GM12875 (cell line): ENCODE results near the gene KATNBL1.

Experiments
- H3K4me3 ChIP-seq: one replicate; pipeline ENCODE4 v1.5.1; 2011; ENCODE audit warnings: low read depth, low read length, control low read depth
- TF ChIP-seq, protein P1 (sequence below): IDR thresholded peaks from 2 replicates; pipeline ENCODE4 v1.5.1; 2011; ENCODE audit warnings: low read depth, mild to moderate bottlenecking, control low read depth, inconsistent platforms, low read length, moderate library complexity, borderline replicate concordance; ENCODE audit not compliant: insufficient read depth

Gene KATNBL1, protein sequence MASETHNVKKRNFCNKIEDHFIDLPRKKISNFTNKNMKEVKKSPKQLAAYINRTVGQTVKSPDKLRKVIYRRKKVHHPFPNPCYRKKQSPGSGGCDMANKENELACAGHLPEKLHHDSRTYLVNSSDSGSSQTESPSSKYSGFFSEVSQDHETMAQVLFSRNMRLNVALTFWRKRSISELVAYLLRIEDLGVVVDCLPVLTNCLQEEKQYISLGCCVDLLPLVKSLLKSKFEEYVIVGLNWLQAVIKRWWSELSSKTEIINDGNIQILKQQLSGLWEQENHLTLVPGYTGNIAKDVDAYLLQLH

DNA sequence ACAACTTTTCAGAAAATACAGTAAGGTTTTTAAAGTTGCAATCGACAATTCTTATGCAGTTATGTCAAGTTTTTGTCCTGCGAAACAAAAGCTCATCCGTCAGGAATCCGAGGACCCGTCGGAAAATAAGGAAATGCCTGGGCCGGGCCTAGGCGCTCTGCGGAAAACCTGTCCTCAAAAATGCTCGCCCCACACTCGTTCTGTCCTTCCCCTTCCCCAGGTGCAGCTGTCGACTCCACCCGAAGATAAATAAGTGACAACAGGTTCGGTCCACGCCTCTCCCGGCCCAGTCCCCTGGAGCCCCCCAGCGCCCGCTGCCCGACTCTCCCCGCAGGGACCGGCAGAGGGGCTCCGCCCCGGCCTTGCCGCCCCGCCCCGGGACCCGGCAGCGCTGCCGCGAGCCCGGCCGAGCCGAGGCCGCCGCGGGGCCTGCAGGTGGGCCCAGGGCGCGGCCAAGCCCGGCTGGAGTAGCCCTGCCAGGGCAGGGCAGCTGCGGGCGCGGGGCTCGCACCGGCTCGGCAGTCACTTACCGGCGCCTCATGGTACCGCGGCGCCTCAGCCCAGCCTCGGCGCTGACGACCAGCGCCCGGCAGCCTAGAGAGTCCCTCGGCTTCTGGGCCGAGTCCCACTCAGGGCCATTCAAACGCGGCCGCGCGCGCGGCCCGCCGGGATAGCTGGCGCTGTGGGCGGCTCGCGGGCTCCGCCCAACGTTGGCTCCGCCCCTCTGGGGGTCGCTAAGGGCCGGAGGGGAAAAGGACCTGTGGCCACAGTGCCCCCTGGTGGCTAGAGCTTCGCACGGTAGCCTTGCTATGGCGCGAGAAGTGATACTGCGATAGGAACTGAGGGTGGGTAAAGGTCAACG, at the start of gene KATNBL1:
Gene KATNBL1 (minus strand): TSS at position 676 of the 862 bp plus-strand sequence. CDS start 46,420 bp downstream, outside the sequence.
- H3K4me3 ChIP-seq: peak within 1 kb of the TSS; percentile 74
- TF ChIP-seq, protein P1, sequence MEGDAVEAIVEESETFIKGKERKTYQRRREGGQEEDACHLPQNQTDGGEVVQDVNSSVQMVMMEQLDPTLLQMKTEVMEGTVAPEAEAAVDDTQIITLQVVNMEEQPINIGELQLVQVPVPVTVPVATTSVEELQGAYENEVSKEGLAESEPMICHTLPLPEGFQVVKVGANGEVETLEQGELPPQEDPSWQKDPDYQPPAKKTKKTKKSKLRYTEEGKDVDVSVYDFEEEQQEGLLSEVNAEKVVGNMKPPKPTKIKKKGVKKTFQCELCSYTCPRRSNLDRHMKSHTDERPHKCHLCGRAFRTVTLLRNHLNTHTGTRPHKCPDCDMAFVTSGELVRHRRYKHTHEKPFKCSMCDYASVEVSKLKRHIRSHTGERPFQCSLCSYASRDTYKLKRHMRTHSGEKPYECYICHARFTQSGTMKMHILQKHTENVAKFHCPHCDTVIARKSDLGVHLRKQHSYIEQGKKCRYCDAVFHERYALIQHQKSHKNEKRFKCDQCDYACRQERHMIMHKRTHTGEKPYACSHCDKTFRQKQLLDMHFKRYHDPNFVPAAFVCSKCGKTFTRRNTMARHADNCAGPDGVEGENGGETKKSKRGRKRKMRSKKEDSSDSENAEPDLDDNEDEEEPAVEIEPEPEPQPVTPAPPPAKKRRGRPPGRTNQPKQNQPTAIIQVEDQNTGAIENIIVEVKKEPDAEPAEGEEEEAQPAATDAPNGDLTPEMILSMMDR: peak; percentile 81

DNA sequence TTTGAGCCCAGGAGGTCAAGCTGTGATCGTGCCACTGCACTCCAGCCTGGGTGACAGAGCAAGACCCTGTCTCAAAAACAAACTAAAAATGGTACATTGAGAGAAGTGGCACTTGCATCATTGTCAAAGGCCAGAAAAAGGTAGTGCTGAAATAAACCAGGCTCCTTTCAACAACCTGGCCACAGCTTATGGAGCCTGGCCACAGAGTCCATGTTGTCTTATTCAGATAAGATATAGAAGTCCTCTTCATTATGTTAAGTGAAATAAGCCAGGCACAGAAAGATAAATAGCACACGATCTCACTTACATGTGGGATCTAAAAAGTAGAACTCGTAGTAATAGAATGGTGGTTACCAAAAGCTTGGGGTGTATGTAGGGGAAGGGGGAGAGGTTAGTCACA, 49.7 kb upstream of the KATNBL1 start:
- no peak overlapping the region for H3K4me3 ChIP-seq
- TF ChIP-seq, protein P1: no peak

DNA sequence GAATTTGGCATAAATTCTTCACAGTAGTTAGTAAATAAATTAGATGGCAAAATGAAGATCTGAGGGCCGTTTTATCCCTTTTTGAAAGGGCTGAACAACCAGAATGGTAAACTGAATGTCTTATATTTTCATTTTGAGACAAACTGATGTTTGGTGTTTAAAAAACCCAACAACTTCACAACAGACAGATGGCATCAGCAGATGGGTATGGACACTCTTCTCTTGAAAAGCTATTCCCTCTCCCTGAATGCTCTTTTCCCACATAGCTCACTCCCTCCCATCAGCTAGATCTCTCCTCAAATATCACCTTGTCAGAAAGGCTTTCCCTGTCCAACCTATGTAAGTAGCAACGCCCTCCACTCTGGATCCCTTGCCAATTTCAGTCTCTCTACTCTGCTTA, 48.3 kb upstream of the KATNBL1 start:
- TF ChIP-seq, protein P1: no peak
- no peak overlapping the region for H3K4me3 ChIP-seq

DNA sequence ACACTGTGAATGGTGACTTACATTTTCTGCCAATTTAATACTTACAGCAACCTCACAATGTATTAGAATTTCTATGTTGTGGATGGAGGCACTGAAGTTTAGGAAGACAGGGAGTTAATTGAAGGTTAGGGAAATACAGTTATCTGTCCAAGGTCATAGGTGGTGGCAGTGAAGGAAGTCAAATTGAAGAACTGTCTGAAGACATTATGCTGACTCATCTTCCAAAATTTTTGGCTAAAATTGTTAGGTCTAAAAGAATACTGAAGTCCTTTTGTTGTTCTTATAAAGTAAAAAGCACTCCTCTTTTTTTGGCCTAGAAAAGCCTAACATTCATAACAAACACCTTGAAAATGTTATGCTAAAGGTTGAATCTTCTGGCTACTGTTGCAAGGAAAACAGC, 42.6 kb upstream of the KATNBL1 start:
- TF ChIP-seq, protein P1: no peak
- no peak overlapping the region for H3K4me3 ChIP-seq

DNA sequence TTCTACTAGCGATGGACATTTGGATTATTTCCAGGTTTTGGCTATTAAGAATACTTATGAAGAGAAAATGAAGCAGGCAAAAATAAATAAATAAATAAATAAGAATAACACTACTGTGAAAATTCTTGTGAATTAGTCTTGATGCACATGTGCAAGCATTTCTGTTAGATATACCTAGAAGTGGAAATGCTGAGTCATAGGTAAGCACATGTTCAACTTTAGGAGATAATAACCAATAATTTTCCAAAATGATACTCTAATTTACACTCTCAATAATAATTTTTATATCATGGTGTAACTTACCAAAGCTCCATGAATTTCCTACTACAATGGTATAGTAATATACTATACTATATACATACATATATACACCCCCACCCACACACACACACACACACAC, 38.3 kb upstream of the KATNBL1 start:
- TF ChIP-seq, protein P1: no peak
- H3K4me3 ChIP-seq: no peak overlapping the region

DNA sequence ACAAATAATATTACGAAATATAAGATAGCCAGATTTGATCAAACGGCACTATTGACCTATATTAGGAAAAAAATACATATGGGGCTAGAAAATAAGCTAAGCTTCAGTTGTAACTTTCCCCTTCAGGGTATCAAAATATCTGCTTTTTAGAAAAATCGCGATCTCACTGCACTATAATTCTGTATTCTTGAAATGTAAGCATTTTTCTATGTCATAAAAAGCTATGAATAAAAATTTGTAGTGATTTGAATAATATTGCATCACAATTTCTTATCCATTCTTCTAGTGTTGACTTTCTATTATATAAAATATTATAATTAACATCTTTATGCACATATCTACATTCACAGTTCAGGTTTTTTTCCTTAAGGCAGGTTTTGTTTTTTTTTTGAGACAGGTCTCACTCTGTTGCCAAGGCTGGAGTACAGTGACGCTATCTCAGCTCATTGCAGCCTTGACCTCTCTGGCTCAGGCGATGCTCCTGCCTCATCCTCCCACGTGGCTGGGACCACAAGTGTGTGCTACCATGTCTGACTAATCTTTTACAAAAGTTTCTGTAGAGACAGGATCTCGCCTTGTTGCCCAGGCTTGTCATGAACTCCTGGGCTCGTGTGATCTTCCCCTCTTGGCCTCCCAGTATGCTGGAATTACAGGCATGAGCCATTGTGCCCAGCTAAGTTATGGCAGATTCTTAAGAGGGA, 36.5 kb upstream of the KATNBL1 start:
- no peak overlapping the region for H3K4me3 ChIP-seq
- TF ChIP-seq, protein P1: no peak
